H54 (cell line): ENCODE results near the gene SLC30A7.
A peak's percentile ranks its signal among the peaks of the same experiment; 100 is the strongest.
"Not testable (repeated sequence)": the region's sequence is repeated elsewhere in the genome, so short reads cannot be mapped to it uniquely, and the experiment has no call there.

ENCODE experiments used
- DNase-seq: peaks from one replicate; pipeline ENCODE4 v3.0.0; 2011; ENCODE audit warnings: low spot score, mixed read lengths; ENCODE audit not compliant: insufficient read length
- FAIRE-seq: peaks from 3 replicates; lab custom pipeline; 2011; peaks lifted over from hg19 to GRCh38; lab: Jason Lieb, UNC
- POLR2A ChIP-seq: IDR thresholded peaks from 2 replicates; pipeline ENCODE4 v1.6.1; 2011; ENCODE audit warnings: low read depth, mild to moderate bottlenecking, low read length

The SLC30A7 gene

GRCh38 chr1:100903777-100904176, 7.9 kb downstream of the SLC30A7 start:
- no peak for DNase-seq
- no peak for FAIRE-seq
- no peak for TF ChIP-seq POLR2A

GRCh38 chr1:100904528-100904927, 8.6 kb downstream of the SLC30A7 start:
- no peak for TF ChIP-seq POLR2A
- no peak for FAIRE-seq
- DNase-seq: no peak

- TF ChIP-seq POLR2A: no peak
- DNase-seq (no peak), FAIRE-seq (no peak)
These were observed 9.3 kb downstream of the SLC30A7 start for GRCh38 chr1:100905181-100905580.

GRCh38 chr1:100907887-100908286, 12.0 kb downstream of the SLC30A7 start:
- FAIRE-seq (no peak), DNase-seq (no peak)
- TF ChIP-seq POLR2A: no peak

GRCh38 chr1:100909018-100909417, 13.1 kb downstream of the SLC30A7 start:
- DNase-seq (no peak), FAIRE-seq (no peak)
- no peak for TF ChIP-seq POLR2A

- DNase-seq: no peak
- FAIRE-seq: no peak
- no peak for TF ChIP-seq POLR2A
These were observed 16.1 kb downstream of the SLC30A7 start for GRCh38 chr1:100912019-100912418.

- FAIRE-seq (peak; percentile 75), DNase-seq (no peak)
- no peak for TF ChIP-seq POLR2A
These were observed 25.3 kb downstream of the SLC30A7 start for GRCh38 chr1:100921110-100921706.

- peak; percentile 50 for FAIRE-seq
- TF ChIP-seq POLR2A: no peak
- DNase-seq: no peak
These were observed 28.3 kb downstream of the SLC30A7 start for GRCh38 chr1:100924212-100924611.

- FAIRE-seq (no peak), DNase-seq (no peak)
- TF ChIP-seq POLR2A: no peak
These were observed 29.1 kb downstream of the SLC30A7 start for GRCh38 chr1:100924991-100925390.

- TF ChIP-seq POLR2A: no peak
- no peak for FAIRE-seq
- no peak for DNase-seq
These were observed 30.4 kb downstream of the SLC30A7 start for GRCh38 chr1:100926240-100926639.

GRCh38 chr1:100927276-100927675, 31.4 kb downstream of the SLC30A7 start:
- DNase-seq (no peak), FAIRE-seq (no peak)
- TF ChIP-seq POLR2A: no peak

- FAIRE-seq (no peak), DNase-seq (no peak)
- no peak for TF ChIP-seq POLR2A
These were observed 32.2 kb downstream of the SLC30A7 start for GRCh38 chr1:100928128-100928527.

GRCh38 chr1:100930494-100930893, 34.6 kb downstream of the SLC30A7 start:
- TF ChIP-seq POLR2A: no peak
- FAIRE-seq: no peak
- no peak for DNase-seq

GRCh38 chr1:100931716-100932115, 35.8 kb downstream of the SLC30A7 start:
- no peak for TF ChIP-seq POLR2A
- DNase-seq (no peak), FAIRE-seq (no peak)

GRCh38 chr1:100933555-100933954, 37.7 kb downstream of the SLC30A7 start:
- FAIRE-seq, DNase-seq: not testable (repeated sequence)
